ENCODE results near the gene DIP2C. TPM values are rescaled to one million over a fixed set of nuclear protein-coding genes. Genes with fewer than 3 reads are reported as not detected.

DIP2C gene
- total RNA-seq, 1 experiment from 2014 or later: 11.0 TPM

DNA sequence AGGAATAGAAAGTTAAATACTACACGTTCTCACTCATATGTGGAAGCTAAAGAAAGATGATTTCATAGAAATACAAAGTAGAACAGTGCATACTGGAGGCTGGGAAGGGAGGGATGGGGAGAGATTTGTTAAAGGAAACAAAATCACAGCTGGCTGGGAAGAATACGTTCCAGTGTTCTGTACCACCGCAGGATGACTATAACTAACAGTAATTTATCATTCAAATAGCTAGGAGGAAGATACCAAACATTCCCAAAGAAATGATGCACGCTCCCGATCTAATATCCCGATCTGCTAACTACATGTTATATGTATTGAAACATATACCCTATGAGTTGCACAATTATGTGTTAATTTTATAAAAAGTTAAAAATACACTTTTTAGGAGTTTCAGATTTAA is 391.9 kb downstream of the DIP2C start (continued):
- TF ChIP-seq, protein P1, sequence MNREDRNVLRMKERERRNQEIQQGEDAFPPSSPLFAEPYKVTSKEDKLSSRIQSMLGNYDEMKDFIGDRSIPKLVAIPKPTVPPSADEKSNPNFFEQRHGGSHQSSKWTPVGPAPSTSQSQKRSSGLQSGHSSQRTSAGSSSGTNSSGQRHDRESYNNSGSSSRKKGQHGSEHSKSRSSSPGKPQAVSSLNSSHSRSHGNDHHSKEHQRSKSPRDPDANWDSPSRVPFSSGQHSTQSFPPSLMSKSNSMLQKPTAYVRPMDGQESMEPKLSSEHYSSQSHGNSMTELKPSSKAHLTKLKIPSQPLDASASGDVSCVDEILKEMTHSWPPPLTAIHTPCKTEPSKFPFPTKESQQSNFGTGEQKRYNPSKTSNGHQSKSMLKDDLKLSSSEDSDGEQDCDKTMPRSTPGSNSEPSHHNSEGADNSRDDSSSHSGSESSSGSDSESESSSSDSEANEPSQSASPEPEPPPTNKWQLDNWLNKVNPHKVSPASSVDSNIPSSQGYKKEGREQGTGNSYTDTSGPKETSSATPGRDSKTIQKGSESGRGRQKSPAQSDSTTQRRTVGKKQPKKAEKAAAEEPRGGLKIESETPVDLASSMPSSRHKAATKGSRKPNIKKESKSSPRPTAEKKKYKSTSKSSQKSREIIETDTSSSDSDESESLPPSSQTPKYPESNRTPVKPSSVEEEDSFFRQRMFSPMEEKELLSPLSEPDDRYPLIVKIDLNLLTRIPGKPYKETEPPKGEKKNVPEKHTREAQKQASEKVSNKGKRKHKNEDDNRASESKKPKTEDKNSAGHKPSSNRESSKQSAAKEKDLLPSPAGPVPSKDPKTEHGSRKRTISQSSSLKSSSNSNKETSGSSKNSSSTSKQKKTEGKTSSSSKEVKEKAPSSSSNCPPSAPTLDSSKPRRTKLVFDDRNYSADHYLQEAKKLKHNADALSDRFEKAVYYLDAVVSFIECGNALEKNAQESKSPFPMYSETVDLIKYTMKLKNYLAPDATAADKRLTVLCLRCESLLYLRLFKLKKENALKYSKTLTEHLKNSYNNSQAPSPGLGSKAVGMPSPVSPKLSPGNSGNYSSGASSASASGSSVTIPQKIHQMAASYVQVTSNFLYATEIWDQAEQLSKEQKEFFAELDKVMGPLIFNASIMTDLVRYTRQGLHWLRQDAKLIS (CRISPR knock-in tag; IDR thresholded peaks at IDR 0.05; ENCODE audit: borderline replicate concordance): no peak
- TF ChIP-seq TCF7 (CRISPR knock-in tag; IDR thresholded peaks at IDR 0.05; ENCODE audit: low read depth): no peak
- TF ChIP-seq GTF2I (CRISPR knock-in tag; conservative IDR thresholded peaks at IDR 0.05): no peak
- no peak for TF ChIP-seq GABPB1 (CRISPR knock-in tag; IDR thresholded peaks at IDR 0.05)
- TF ChIP-seq, protein P2, sequence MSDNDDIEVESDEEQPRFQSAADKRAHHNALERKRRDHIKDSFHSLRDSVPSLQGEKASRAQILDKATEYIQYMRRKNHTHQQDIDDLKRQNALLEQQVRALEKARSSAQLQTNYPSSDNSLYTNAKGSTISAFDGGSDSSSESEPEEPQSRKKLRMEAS (CRISPR knock-in tag; IDR thresholded peaks at IDR 0.05): no peak
- TF ChIP-seq EMX1 (CRISPR knock-in tag; IDR thresholded peaks at IDR 0.05): no peak
- TF ChIP-seq, protein P3, sequence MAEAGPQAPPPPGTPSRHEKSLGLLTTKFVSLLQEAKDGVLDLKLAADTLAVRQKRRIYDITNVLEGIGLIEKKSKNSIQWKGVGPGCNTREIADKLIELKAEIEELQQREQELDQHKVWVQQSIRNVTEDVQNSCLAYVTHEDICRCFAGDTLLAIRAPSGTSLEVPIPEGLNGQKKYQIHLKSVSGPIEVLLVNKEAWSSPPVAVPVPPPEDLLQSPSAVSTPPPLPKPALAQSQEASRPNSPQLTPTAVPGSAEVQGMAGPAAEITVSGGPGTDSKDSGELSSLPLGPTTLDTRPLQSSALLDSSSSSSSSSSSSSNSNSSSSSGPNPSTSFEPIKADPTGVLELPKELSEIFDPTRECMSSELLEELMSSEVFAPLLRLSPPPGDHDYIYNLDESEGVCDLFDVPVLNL (CRISPR knock-in tag; IDR thresholded peaks at IDR 0.05; ENCODE audit: borderline replicate concordance, low read depth): no peak

DNA sequence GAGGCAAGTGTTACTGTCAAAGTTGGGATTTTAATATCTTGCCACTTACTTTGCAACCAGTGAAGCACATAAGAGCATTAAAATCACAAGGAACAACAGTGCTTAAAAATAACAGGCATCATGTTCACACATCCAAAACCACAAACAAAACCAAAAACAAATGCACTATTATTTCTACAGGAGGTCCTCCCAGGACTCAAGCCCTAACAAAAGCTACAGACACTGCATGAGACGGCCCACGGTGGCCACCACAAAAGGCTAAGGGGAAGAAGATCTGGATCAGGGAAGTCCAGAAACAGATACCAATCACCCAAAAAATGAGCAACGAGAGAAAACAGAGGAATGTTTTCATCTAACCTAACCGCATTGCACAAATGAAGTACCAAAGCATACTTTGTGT is 395.8 kb downstream of the DIP2C start:
- CTCF ChIA-PET: no interaction called here
- no peak overlapping the region for H3K27ac Mint-ChIP-seq
- H3K36me3 Mint-ChIP-seq: no peaks in the 10 kb centered on the region; the same call in 1 of the 2 replicates
- DNase-seq (ENCODE audit: low spot score) (no peak), ATAC-seq (no peak)
- H3K4me3 Mint-ChIP-seq: no peak overlapping the region
- POLR2A ChIA-PET: no interaction called here
- no peaks in the 10 kb centered on the region for H3K9me3 Mint-ChIP-seq
- no peaks in the 10 kb centered on the region for H3K27me3 Mint-ChIP-seq (ENCODE audit: low read depth)
- H3K4me1 Mint-ChIP-seq: no peaks in the 10 kb centered on the region
- TF ChIP-seq, protein P4, sequence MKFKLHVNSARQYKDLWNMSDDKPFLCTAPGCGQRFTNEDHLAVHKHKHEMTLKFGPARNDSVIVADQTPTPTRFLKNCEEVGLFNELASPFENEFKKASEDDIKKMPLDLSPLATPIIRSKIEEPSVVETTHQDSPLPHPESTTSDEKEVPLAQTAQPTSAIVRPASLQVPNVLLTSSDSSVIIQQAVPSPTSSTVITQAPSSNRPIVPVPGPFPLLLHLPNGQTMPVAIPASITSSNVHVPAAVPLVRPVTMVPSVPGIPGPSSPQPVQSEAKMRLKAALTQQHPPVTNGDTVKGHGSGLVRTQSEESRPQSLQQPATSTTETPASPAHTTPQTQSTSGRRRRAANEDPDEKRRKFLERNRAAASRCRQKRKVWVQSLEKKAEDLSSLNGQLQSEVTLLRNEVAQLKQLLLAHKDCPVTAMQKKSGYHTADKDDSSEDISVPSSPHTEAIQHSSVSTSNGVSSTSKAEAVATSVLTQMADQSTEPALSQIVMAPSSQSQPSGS (CRISPR knock-in tag; IDR thresholded peaks at IDR 0.05; ENCODE audit: borderline replicate concordance, low read depth): no peak
- TF ChIP-seq SMAD4 (CRISPR knock-in tag; IDR thresholded peaks at IDR 0.05) (no peak), SOX15 (CRISPR knock-in tag; IDR thresholded peaks at IDR 0.05) (no peak), ZBTB21 (CRISPR knock-in tag; IDR thresholded peaks at IDR 0.05; ENCODE audit: borderline replicate concordance) (no peak), NR1H2 (CRISPR knock-in tag; IDR thresholded peaks at IDR 0.05) (no peak), CREB1 (CRISPR knock-in tag; IDR thresholded peaks at IDR 0.05) (no peak), RORB (CRISPR knock-in tag; IDR thresholded peaks at IDR 0.05) (no peak), ATF1 (CRISPR knock-in tag; IDR thresholded peaks at IDR 0.05) (no peak), TEAD4 (CRISPR knock-in tag; IDR thresholded peaks at IDR 0.05) (no peak), ZNF317 (CRISPR knock-in tag; IDR thresholded peaks at IDR 0.05; ENCODE audit: borderline replicate concordance, low read depth) (no peak), ZNF219 (CRISPR knock-in tag; IDR thresholded peaks at IDR 0.05; ENCODE audit: borderline replicate concordance) (no peak), FOXP1 (CRISPR knock-in tag; IDR thresholded peaks at IDR 0.05; ENCODE audit: borderline replicate concordance) (no peak)
- TF ChIP-seq, protein P1 (CRISPR knock-in tag; IDR thresholded peaks at IDR 0.05; ENCODE audit: borderline replicate concordance): no peak
- TF ChIP-seq, protein P5, sequence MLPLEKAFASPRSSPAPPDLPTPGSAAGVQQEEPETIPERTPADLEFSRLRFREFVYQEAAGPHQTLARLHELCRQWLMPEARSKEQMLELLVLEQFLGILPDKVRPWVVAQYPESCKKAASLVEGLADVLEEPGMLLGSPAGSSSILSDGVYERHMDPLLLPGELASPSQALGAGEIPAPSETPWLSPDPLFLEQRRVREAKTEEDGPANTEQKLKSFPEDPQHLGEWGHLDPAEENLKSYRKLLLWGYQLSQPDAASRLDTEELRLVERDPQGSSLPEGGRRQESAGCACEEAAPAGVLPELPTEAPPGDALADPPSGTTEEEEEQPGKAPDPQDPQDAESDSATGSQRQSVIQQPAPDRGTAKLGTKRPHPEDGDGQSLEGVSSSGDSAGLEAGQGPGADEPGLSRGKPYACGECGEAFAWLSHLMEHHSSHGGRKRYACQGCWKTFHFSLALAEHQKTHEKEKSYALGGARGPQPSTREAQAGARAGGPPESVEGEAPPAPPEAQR (CRISPR knock-in tag; IDR thresholded peaks at IDR 0.05): no peak
- TF ChIP-seq, protein P6, sequence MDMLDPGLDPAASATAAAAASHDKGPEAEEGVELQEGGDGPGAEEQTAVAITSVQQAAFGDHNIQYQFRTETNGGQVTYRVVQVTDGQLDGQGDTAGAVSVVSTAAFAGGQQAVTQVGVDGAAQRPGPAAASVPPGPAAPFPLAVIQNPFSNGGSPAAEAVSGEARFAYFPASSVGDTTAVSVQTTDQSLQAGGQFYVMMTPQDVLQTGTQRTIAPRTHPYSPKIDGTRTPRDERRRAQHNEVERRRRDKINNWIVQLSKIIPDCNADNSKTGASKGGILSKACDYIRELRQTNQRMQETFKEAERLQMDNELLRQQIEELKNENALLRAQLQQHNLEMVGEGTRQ (CRISPR knock-in tag; IDR thresholded peaks at IDR 0.05): no peak
- TF ChIP-seq, protein P7, sequence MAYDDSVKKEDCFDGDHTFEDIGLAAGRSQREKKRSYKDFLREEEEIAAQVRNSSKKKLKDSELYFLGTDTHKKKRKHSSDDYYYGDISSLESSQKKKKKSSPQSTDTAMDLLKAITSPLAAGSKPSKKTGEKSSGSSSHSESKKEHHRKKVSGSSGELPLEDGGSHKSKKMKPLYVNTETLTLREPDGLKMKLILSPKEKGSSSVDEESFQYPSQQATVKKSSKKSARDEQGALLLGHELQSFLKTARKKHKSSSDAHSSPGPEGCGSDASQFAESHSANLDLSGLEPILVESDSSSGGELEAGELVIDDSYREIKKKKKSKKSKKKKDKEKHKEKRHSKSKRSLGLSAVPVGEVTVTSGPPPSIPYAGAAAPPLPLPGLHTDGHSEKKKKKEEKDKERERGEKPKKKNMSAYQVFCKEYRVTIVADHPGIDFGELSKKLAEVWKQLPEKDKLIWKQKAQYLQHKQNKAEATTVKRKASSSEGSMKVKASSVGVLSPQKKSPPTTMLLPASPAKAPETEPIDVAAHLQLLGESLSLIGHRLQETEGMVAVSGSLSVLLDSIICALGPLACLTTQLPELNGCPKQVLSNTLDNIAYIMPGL (CRISPR knock-in tag; IDR thresholded peaks at IDR 0.05): no peak

All from WTC11 (cell line).